T47D (cell line): ENCODE measurements around the gene CEP128.
A peak's percentile ranks its signal among the peaks of the same experiment; 100 is the strongest.

Source experiments
- DNase-seq, 2 experiments: peaks; one replicate each; pipeline versions ENCODE4 v3.0.0 to v3.0.0-alpha.2; 2011 to 2012; ENCODE audit warnings: low read depth in 1 of 2, low spot score in 1 of 2
- JUND ChIP-seq: IDR thresholded peaks from 2 replicates; pipeline ENCODE4 v1.6.1; 2012; ENCODE audit warnings: low read depth
- in situ Hi-C: cut with HindIII; loops from 2 replicates; pipeline ENCODE4 v1.10.0; 2016; ENCODE audit warnings: low sequenced_read_pairs, low pct_unique_long_range_greater_than_20kb

Gene CEP128

GRCh38 chr14:80464531-80465149, 476.9 kb downstream of the CEP128 start:
- TF ChIP-seq JUND: no peak
- in situ Hi-C loops: no loop called here
- no peak for DNase-seq

GRCh38 chr14:80456209-80456608, 485.3 kb downstream of the CEP128 start:
- DNase-seq: no peak
- no peak for TF ChIP-seq JUND
- in situ Hi-C loops: no loop called here

- TF ChIP-seq JUND: no peak
- DNase-seq: peak; percentile 29 to 66
- in situ Hi-C loops: no loop called here
These were observed 486.5 kb downstream of the CEP128 start for GRCh38 chr14:80455031-80455430.

GRCh38 chr14:80448267-80448666, 493.3 kb downstream of the CEP128 start:
- in situ Hi-C loops: no loop called here

GRCh38 chr14:80447392-80447791, 494.1 kb downstream of the CEP128 start:
- TF ChIP-seq JUND: no peak
- no peak for DNase-seq
- in situ Hi-C loops: no loop called here

More at GRCh38 chr14:80448267-80448666, 493.3 kb downstream of the CEP128 start:
- DNase-seq: no peak
- TF ChIP-seq JUND: no peak
